Transverse colon (tissue), 4 donors: ENCODE measurements around the gene GADL1. TPM values are rescaled to one million over a fixed set of nuclear protein-coding genes. Genes with fewer than 3 reads are reported as not detected.

ENCODE experiments used
- DNase-seq: peaks from one replicate; pipeline ENCODE4 v3.0.0-alpha.2; 2019
- H3K27ac ChIP-seq, 4 donors: fragments of 200-600 bp; sonication (generic); 2 replicates each; pipeline ENCODE4 v1.5.1; 2016 to 2018; ENCODE audit warnings: inconsistent platforms in 4 of 4
- H3K27me3 ChIP-seq: fragments of 200-600 bp; sonication (generic); 2 replicates; pipeline ENCODE4 v1.5.1; 2017; ENCODE audit warnings: inconsistent platforms
- H3K36me3 ChIP-seq, 4 donors: fragments of 200-600 bp; sonication (generic); 2 replicates each; pipeline ENCODE4 v1.5.1; 2017 to 2019; ENCODE audit warnings: inconsistent platforms in 4 of 4
- H3K4me1 ChIP-seq, 4 donors: fragments of 200-600 bp; sonication (generic); 2 replicates each; pipeline ENCODE4 v1.5.1; 2017 to 2020; ENCODE audit warnings: inconsistent platforms in 4 of 4
- H3K4me3 ChIP-seq, 4 donors: fragments of 200-600 bp; sonication (generic); 1 replicate in 1 of 4; 2 replicates in 3 of 4; pipeline versions ENCODE4 v1.5.1 to v1.6.1; 2017 to 2019; ENCODE audit warnings: inconsistent platforms in 4 of 4
- H3K9me3 ChIP-seq, 2 donors: fragments of 200-600 bp; sonication (generic); 2 replicates each; pipeline ENCODE4 v1.5.1; 2017 to 2019; ENCODE audit warnings: inconsistent platforms in 2 of 2
- CTCF ChIP-seq, 5 experiments: fragments of 200-600 bp in 3 of 5; fragments of 450-650 bp in 2 of 5; sonication (generic) in 3 of 5; IDR thresholded peaks; 1 replicate in 2 of 5; 2 replicates in 3 of 5; pipeline ENCODE4 v1.5.1; 2016 to 2017; ENCODE audit warnings: antibody characterized with exemption in 5 of 5, inconsistent platforms in 3 of 5, mild to moderate bottlenecking in 2 of 5, moderate library complexity in 1 of 5
- EP300 ChIP-seq: sonication (generic); formaldehyde crosslinking; IDR thresholded peaks from one replicate; pipeline ENCODE4 v1.6.1; 2017; ENCODE audit warnings: antibody characterized with exemption, low read depth
- POLR2A ChIP-seq: fragments of 450-650 bp; IDR thresholded peaks from one replicate; pipeline ENCODE4 v1.6.1; 2016; ENCODE audit warnings: antibody characterized with exemption, mild to moderate bottlenecking, moderate library complexity
- POLR2AphosphoS5 ChIP-seq, 3 donors: sonication (generic); formaldehyde crosslinking; IDR thresholded peaks; one replicate each; pipeline ENCODE4 v1.6.1; 2016; ENCODE audit warnings: antibody characterized with exemption in 3 of 3
- WGBS, 2 donors: methylation state at CpG; one replicate each; pipeline ENCODE4 v1.1.5; 2018; ENCODE audit warnings: low coverage in 1 of 2; 5-methylcytosine and 5-hydroxymethylcytosine counted together
- in situ Hi-C, 4 donors: fragments of 200-750 bp; cut with MboI; loops; one replicate each; pipeline versions ENCODE4 v1.15.0 to v1.15.1; 2017; ENCODE audit warnings: low sequenced_read_pairs in 3 of 4, low pct_ligation_motif_present in 1 of 4, low pct_unique_long_range_greater_than_20kb in 1 of 4
- intact Hi-C: fragments of 100-400 bp; cut with DNase I; formaldehyde crosslinking; loops from one replicate; pipeline ENCODE4 v1.15.1; 2023; ENCODE audit warnings: low total_unique reads
- total RNA-seq, 4 donors: library from RNA; depleted of rRNA; stranded (reverse); fragments of >200 nt; gene quantifications; one replicate each; pipeline ENCODE4 v1.1.0, GENCODE V29; 2016

GADL1 gene
- total RNA-seq, 4 donors from 2014 or later, result not detected

GRCh38 chr3:30721314-30721634 is 173.2 kb downstream of the GADL1 start:
- Histone ChIP-seq H3K36me3 (no peaks in the 10 kb centered on the region), H3K27ac (no peak overlapping the region), H3K9me3 (no peaks in the 10 kb centered on the region), H3K27me3 (no peaks in the 10 kb centered on the region), H3K4me3 (no peak overlapping the region), H3K4me1 (peaks cover 4 to 7% (median 6%) of the 10 kb centered on the region in 4 donors)
- in situ Hi-C loops, result no loop called here
- intact Hi-C loops, result no loop called here
- DNase-seq, result no peak
- 42 to 44% methylated on average over 2 of the region's 2 CpGs for WGBS, 2 donors
- no peak for TF ChIP-seq EP300
- TF ChIP-seq CTCF (IDR thresholded peaks at IDR 0.05), result no peak
- TF ChIP-seq POLR2AphosphoS5 (IDR thresholded peaks at IDR 0.05), result no peak
- TF ChIP-seq POLR2A, result no peak

- H3K4me1 ChIP-seq, result peaks cover 4 to 7% (median 6%) of the 10 kb centered on the region in 4 donors
- no peaks in the 10 kb centered on the region for H3K9me3 ChIP-seq
- WGBS, 2 donors, result 60 to 68% methylated on average over 5 of the region's 5 CpGs
- in situ Hi-C loops (no loop called here), intact Hi-C loops (no loop called here)
- no peak for DNase-seq
- H3K36me3 ChIP-seq, result no peaks in the 10 kb centered on the region
- H3K27ac ChIP-seq, result no peak overlapping the region
- TF ChIP-seq EP300, result no peak
- TF ChIP-seq POLR2AphosphoS5 (IDR thresholded peaks at IDR 0.05), result no peak
- no peak for TF ChIP-seq POLR2A
- TF ChIP-seq CTCF (IDR thresholded peaks at IDR 0.05), result no peak
- no peak overlapping the region for H3K4me3 ChIP-seq
- H3K27me3 ChIP-seq, result no peaks in the 10 kb centered on the region
These were observed 173.7 kb downstream of the GADL1 start for GRCh38 chr3:30720586-30721313.

- H3K9me3 ChIP-seq, result no peaks in the 10 kb centered on the region
- 92 to 96% methylated on average over 3 of the region's 3 CpGs for WGBS, 2 donors
- TF ChIP-seq EP300, result no peak
- no peak for TF ChIP-seq CTCF (IDR thresholded peaks at IDR 0.05)
- TF ChIP-seq POLR2AphosphoS5 (IDR thresholded peaks at IDR 0.05), result no peak
- no peak for TF ChIP-seq POLR2A
- H3K4me3 ChIP-seq, result no peak overlapping the region
- H3K36me3 ChIP-seq, result no peaks in the 10 kb centered on the region
- DNase-seq, result no peak
- no peak overlapping the region for H3K27ac ChIP-seq
- no peaks in the 10 kb centered on the region for H3K27me3 ChIP-seq
- intact Hi-C loops (no loop called here), in situ Hi-C loops (no loop called here)
- H3K4me1 ChIP-seq, result peaks cover 4 to 7% (median 6%) of the 10 kb centered on the region in 4 donors
These were observed 174.9 kb downstream of the GADL1 start for GRCh38 chr3:30719536-30719935.

GRCh38 chr3:30713885-30714503 is 180.5 kb downstream of the GADL1 start:
- Histone ChIP-seq H3K4me3 (no peak overlapping the region), H3K27me3 (no peaks in the 10 kb centered on the region), H3K36me3 (no peaks in the 10 kb centered on the region), H3K27ac (no peak overlapping the region), H3K4me1 (peaks cover 0 to 23% (median 7%) of the 10 kb centered on the region in 4 donors), H3K9me3 (no peaks in the 10 kb centered on the region)
- WGBS, 2 donors, result 98% methylated on average over 3 of the region's 3 CpGs; no CpG with 5 or more reads in 1 of the 2 donors
- in situ Hi-C loops (no loop called here), intact Hi-C loops (loop anchor here (1.0 kb wide), 1 partner anchor 26 kb away; no protein-coding TSS in a partner anchor)
- TF ChIP-seq EP300 (no peak), POLR2A (no peak), POLR2AphosphoS5 (IDR thresholded peaks at IDR 0.05) (no peak), CTCF (IDR thresholded peaks at IDR 0.05) (no peak)
- DNase-seq, result no peak
